ENCODE data around the gene RIMBP3C.
"Not testable (repeated sequence)": the region's sequence is repeated elsewhere in the genome, so short reads cannot be mapped to it uniquely, and the experiment has no call there.

RIMBP3C gene, protein sequence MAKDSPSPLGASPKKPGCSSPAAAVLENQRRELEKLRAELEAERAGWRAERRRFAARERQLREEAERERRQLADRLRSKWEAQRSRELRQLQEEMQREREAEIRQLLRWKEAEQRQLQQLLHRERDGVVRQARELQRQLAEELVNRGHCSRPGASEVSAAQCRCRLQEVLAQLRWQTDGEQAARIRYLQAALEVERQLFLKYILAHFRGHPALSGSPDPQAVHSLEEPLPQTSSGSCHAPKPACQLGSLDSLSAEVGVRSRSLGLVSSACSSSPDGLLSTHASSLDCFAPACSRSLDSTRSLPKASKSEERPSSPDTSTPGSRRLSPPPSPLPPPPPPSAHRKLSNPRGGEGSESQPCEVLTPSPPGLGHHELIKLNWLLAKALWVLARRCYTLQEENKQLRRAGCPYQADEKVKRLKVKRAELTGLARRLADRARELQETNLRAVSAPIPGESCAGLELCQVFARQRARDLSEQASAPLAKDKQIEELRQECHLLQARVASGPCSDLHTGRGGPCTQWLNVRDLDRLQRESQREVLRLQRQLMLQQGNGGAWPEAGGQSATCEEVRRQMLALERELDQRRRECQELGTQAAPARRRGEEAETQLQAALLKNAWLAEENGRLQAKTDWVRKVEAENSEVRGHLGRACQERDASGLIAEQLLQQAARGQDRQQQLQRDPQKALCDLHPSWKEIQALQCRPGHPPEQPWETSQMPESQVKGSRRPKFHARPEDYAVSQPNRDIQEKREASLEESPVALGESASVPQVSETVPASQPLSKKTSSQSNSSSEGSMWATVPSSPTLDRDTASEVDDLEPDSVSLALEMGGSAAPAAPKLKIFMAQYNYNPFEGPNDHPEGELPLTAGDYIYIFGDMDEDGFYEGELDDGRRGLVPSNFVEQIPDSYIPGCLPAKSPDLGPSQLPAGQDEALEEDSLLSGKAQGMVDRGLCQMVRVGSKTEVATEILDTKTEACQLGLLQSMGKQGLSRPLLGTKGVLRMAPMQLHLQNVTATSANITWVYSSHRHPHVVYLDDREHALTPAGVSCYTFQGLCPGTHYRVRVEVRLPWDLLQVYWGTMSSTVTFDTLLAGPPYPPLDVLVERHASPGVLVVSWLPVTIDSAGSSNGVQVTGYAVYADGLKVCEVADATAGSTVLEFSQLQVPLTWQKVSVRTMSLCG (N-terminal part only)

DNA sequence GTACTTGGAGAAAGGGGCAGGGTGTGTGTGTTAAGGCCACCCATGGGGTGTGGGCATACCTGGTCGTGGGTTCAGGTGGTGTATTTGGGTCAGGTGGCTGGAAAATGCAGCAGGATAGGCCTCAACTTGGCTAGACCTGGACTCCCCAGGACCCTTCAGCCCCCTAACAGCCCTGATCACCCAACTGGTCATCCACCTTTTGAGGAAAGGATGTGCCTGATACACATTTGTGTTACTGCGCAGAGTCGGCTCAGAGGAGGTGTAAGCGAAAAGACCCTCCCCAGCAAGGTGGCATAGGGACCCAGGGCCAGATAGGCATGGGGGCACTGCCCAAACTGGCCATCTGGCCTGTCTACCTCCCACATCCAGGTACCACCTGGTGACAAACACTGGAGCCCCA, at the start of gene RIMBP3C:
Gene RIMBP3C (minus strand): TSS at position 101 of the 400 bp plus-strand sequence. CDS start 485 bp downstream, outside the sequence.
- DNase-seq: not testable (repeated sequence)

DNA sequence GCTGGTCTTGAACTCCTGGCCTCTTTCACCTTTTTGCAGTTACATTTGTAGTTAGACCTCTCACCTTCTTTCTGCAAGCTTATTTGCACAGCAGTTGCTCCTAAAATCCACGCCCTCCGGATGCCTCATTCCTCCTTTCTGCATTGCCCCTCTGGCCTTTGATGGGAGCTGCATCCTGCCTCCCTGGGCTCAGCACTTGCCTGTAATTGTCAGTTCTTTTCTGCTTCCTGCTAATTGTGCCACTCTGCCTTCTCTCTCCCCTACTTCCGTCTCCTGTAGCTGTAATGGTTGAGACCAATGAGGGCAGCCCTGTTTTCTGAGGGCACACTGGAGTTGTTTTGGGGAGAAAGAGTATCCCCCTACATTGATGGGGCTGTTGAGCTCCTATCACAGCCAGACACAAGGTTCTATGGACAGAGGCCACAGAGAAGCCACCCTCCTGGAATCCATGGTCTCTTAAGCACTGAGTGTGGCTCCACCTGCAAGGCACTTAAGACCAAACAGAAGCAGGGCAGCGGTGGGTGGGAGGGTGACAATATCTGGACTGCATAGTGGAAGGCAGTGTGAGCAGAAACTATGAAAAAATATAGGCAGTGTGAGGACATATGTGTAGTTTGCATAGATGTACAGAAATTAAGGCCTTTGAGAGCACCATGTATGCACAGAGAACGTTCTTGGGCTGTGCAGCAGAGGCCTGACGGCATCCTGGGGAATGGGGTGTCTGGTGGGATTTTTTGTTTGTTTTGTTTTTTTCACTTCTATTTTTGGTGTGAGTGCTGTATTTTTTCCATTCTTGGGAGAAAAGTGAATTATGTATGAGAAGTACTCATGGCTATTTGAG, 48.0 kb upstream of the RIMBP3C start:
- no peak for DNase-seq

DNA sequence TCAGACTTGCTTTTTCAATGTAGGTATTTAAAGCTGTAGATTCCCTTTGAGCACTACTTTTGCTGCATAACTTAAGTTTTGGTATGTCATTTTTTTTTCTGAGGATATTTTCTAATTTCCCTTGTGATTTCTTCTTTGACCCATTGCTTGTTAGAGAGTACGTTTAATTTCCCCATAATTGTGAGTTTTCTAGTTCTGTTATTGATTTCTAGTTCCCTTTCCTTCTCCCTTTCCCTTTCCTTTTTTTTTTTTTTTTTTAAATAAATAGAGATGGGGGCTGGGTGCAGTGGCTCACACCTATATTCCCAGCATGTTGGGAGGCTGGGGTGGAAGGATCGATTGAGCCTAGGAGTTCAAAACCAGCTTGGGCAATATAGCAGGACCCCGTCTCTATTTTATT, 47.0 kb upstream of the RIMBP3C start:
- no peak for DNase-seq

DNA sequence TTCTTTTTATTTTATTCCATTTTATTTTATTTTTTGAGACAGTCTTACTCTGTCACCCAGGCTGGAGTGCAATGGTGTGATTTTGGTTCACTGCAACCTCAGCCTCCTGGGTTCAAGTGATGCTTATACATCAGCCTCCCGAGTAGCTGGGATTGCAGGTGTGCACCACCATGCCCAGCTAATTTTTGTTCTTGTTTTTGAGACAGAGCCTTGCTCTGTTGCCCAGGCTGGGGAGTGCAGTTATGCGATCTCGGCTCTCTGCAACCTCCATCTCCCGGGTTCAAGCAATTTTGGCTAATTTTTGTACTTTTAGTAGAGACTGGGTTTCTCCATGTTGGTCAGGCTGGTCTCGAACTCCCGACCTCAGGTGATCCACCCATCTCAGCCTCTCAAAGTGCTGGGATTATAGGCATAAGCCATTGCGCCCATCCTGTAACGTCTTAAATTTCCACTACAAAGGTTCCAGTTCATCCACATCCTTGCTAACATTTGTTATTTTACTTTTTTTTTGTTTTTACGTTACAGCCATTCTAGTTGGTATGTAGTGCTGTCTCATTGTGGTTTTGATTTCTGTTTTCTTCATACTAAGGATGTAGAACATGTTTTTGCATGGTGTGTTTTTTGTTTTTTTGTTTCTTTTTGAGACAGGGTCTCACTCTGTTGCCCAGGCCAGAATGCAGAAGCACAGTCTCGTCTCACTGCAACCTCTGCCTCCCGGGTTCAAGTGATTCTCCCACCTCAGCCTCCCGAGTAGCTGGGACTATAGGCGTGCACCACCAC, 45.3 kb upstream of the RIMBP3C start:
- not testable (repeated sequence) for DNase-seq

DNA sequence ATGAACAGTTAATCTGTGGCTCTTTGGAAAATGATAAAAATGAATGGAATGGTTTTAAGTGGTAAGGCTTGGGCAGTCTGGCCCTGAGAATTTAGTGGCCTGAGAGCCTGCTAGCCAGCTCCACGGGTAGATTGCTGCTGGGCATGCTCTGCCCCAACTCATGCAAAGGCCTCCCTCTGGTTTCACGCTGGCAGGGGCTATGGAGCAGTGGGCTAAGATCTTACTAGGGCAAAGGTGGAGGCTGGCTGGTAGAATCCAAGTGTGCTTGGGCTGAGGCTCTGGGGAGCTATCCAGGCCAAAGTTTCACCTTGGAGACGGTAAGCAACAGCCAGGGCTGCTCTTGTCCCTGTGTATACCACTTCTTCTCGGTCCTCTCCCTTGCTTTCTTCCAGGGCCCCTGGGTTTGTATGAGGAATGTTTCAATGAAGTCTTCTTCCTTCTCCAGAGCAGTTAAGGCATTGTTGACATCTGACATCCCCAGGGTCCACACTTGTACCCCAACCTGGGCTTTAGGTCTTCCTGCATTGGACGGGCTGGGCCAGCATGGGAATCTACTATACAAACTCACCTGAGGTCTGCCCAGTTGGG, 43.7 kb upstream of the RIMBP3C start:
- DNase-seq: no peak

DNA sequence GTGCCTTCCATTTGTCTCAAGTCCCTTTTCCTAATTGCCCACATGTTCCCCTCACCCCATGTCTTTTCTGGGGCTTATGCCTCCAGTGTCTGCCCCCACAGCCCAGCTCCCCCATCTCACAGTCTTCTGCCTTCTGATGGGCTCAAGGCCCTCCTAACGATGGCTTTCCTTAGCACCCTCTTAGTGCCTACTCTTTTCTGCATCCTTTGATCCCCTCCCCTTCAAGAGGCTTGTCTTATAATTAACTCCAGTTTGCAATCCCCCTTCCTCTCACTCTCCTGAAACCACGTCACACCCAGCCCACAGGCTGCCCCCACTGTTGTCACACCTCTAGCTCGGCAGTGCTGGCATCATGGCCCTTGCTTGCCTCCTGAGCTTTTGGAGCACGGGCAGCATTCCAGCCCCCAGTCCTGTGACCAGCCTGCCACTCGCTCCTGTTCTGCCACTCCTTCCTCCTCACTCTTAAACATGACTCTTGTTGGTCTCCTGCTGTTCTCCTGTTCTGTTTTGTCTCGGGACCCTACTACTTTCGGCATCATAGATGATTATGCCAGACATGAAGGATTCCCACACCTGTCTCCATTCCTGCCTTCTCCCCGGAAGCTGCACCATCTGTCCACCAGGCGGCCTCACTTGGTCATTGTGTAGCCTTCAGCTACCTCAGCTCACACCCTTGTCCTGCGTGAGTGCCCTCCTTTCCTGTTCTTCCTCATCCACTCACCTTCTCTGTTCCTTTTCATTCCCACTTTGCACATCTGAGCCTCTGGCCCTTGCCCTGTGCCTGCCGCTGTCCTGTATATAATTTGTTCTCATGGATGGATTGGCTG, 42.4 kb upstream of the RIMBP3C start:
- no peak for DNase-seq

DNA sequence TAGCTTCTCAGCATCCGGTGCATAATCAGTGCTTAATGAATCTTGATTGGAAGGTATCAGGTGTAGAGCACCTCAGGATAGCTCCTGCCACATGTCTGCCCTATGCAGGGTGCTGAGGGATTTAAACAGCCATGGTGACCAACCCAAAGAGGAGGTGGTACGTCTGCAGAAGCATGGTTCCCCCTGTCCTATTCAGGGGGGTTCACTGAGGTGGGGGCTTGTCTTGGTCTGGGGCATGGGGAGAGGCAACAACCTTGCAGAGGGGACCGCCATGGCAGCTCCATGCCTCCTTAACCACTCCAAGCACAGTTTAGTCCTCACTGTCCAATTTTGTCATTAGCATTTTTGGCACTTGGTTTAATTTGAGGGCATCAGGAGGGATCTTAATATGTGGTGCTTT, 41.2 kb upstream of the RIMBP3C start:
- DNase-seq: no peak

DNA sequence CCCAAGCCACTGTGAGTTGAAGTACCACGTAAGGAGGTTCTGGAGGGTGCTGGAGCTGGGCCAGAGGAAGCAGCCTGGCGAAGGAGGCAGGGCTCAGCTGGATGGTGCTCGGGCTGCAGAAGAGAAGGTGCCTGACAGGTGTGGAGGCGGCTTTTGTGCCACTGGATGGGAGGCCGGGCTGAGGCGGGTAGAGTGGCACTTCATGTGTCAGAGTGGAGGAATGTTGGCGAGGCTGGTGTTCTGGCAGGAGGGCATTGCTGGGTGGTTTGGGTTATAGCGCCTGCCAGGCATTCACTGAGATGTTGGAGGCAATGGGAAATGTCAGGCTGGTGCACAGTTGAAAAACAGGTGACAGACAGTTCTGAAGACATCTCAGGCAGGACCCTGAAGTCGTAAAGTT, 40.4 kb upstream of the RIMBP3C start:
- no peak for DNase-seq

DNA sequence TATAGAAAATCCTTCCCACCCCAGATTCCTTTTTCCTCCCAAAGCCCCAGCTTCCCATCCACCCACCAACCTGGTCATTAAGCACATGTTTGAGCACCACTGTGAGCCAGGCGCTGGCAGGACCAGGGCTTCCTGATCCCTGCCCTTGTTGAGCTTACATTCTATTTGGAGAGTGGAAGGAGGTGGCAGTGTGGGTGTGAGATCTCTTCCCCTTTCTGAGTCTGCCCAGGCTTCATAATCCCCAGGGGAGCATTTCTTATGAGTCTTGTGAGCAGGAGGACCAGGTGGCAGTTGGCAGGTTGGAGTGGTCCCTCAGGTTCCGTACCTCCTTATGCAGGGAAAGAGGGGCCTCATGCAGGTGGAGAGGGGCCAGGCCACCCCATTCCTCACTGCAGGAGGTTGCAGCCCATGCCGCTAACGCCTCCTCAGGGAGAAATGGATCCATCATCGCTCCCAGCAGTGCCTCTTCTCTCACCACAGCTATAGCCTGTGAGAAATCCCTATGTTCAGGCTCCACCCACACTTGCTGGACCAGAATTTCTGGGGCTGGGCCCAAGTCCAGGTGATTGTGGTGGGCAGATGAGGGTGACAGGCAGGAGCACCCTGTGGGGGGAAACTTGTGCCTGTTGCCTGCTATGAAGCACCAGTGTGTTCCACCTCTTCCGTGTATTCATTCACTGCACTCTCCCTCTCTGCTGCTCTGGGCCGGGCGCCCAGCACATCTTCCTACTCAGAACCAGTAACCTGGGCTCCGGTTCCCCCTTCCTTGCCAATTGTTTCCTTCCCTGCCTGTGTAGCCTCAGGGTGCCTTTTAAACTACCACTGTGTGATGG, 39.8 kb upstream of the RIMBP3C start:
- DNase-seq: no peak

DNA sequence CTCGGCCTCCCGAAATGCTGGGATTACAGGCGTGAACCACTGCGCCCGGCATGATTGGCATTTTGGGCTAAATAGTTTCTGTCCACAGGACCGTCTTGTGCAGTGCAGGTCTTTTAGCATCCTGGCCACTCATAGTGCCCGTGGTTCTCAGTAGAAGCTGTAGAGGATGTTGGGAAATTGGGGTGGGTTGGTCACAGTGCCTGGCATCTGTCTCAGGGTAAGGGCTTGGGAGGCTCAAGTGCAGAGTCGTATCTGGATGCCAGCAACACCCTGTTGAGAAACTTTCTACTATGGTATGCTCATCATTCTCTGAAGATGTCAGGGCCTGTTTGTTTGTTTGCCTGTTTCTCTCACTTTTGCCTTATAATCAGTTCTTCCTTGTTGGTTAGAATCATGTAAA, 38.1 kb upstream of the RIMBP3C start:
- DNase-seq: no peak

DNA sequence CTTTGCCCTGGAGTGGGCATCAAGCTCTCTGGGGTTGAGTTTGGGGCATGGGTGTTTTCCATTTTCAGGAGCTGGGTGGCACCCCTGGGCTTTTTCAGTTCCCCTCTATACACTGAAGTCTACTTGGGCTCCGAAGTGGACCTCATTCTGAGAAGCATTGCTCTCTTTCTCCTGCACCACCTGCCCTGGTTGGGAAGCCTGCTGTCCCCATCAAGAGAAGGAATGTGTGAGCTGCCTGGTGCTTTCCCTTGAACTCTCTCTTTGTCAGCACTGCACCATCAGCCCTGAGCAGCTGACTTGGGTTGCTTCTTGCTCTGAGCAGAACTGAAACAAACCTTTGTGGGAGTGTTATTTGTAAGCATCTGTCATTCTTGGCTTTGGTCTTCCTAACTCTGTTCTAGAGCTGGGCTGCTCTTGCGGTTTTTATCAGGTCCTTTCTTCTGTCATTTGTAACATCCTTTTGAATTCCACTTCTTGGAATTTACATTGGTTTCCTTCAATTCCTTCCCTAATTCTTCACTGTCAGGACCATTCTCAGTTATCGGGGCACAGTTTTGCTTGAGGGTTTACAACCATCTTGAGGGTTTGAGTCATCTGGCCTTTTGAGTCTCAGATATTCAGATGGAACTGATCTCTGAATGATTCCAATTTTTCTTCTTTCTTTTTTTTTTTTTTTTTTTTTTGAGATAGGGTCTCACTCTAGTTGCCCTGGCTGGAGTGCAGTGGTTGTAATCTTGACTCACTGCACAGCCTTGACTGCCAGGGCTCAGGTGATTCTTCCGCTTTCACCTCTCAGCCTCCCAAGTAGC, 36.7 kb upstream of the RIMBP3C start:
- peak; percentile 95 for DNase-seq

DNA sequence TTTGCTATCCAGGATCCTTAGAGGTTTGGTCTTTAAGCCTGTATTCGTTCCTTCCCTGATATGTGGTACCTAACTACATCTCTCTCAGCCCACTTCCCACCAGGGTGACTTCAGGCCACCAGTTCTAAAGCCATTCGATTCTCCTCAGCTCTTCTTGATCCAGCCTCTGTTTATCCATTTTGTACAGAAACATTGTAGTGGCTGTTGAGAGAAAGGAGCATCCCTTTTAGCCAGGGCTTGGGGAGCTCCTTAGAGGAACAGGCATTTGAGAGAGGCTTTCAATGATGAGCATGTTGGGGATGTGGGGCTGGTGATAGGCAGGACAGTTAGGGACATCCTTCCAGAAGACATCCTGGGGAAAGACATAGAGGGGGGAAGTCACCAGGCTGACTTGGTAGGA, 34.1 kb upstream of the RIMBP3C start:
- no peak for DNase-seq

DNA sequence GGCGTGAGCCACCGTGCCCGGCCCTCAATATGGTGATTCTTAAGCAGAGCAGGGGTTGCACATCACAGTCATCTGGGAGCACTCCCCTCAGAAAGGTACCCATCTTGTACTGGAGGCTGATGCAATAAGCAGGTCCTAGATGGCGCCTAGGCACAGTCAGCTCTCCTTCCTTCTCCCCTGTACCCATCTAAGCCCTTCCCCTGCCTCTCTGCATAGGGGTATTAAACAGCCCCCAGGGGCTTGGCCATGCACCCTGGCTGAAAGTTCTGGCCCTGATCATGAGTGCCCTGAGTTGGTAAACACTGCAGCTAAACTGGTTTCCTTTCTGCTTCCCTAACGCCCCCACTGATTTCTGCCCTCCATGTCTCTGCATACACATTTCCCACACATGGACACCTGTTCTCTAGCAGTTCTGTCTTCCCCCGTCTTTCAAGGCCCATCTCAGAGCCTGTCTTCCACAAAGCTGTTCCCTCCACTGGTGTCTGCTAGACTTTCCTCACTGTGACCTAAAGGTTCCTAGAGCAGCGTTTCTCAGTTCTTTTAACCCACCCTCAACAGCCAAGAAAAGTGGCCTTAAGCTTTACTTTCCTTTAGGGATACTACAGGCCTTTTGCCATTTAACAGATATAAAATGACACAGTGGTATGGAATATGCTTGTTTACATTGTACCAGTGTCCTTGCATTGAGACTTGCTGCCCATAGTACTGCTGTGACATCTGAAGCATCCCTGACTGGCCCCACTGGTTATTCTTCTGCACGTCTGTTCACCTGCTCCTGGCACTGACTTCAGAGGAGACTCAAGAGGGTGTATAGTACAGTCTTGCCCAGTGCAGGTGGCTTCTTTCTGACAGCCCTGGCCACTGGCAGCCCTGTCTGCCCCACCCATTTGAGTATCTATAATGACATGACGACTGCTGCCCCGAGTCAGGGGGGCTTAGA, 31.8 kb upstream of the RIMBP3C start:
- DNase-seq: no peak

DNA sequence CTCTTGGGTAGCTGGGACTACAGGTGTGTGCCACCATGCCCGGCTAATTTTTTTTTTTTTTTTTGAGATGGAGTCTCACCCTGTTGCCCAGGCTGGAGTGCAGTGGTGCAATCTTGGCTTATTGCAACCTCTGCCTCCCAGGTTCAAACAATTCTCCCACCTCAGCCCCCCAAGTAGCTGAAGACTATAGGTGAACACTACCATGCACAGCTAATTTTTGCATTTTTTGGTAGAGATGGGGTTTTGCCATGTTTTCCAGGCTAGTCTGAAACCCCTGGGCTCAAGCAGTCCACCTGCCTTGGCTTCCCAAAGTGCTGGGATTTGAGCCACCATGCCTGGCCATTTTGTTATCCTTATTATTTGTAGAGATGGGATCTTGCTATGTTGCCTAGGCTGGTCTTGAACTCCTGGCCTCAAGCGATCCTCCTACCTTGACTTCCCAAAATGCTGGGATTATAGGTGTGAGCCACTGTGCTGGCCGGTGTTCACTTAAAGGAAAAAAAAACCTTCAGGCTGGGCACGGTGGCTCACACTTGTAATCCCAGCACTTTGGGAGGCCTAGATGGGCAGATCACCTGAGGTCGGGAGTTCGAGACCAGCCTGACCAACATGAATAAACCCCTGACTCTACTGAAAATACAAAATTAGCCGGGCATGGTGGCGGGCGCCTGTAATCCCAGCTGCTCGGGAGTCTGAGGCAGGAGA, 29.9 kb upstream of the RIMBP3C start:
- not testable (repeated sequence) for DNase-seq

DNA sequence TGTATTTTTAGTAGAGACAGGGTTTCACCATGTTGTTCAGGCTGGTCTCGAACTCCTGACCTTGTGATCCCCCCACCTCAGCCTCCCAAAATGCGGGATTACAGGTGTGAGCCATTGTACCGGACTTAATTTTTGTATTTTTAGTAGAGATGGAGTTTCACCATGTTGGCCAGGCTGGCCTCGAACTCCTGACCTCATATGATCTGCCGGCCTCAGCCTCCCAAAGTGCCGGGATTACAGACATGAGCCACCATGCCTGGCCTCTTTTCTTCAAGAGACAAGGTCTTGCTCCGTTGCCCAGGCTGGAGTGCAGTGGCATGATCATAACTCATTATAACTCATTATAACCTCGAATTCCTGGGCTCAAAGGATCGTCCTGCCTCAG, 29.4 kb upstream of the RIMBP3C start:
- not testable (repeated sequence) for DNase-seq

DNA sequence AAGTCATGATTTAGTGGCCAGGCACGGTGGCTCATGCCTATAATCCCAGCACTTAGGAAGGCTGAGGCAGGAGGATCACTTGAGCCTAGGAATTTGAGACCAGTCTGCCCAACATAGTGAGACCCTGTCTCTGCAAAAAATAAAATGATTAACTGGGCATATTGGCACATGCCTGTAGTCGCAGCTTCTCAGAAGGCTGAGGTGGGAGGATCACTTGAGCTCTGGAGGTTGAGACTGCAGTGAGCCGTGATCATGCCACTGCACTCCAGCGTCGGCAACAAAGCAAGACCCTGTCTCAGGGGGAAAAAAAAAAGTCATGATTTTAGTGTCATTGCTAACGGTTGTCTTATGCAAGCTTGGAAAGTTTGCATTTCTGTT, 28.2 kb upstream of the RIMBP3C start:
- DNase-seq: no peak

Data from OCI-M1 (cell line).